Prostate gland (tissue), 2 donors: ENCODE measurements around the gene TPRN. TPM values are rescaled to one million over a fixed set of nuclear protein-coding genes. Genes with fewer than 3 reads are reported as not detected.
A peak's percentile ranks its signal among the peaks of the same experiment; 100 is the strongest.

ENCODE experiments used
- DNase-seq: peaks from one replicate; pipeline ENCODE4 v3.0.0-alpha.2; 2019; ENCODE audit warnings: low spot score
- H3K27ac ChIP-seq, 2 donors: fragments of 200-600 bp; sonication (generic); 2 replicates each; pipeline ENCODE4 v1.5.1; 2017 to 2019
- H3K27me3 ChIP-seq: fragments of 200-600 bp; sonication (generic); replicated peaks from 2 replicates; pipeline ENCODE4 v1.5.1; 2019; ENCODE audit not compliant: insufficient read depth
- H3K36me3 ChIP-seq, 2 donors: fragments of 200-600 bp; sonication (generic); 1 replicate in 1 of 2; 2 replicates in 1 of 2; pipeline versions ENCODE4 v1.5.1 to v1.8.1; 2017 to 2019
- H3K4me1 ChIP-seq: fragments of 200-600 bp; sonication (generic); replicated peaks from 2 replicates; pipeline ENCODE4 v1.5.1; 2019
- H3K4me3 ChIP-seq, 2 donors: fragments of 200-600 bp; sonication (generic); 2 replicates each; pipeline ENCODE4 v1.5.1; 2017 to 2019
- H3K9me3 ChIP-seq: fragments of 200-600 bp; sonication (generic); 2 replicates; pipeline ENCODE4 v1.5.1; 2017
- POLR2A ChIP-seq: fragments of 450-650 bp; IDR thresholded peaks from one replicate; pipeline ENCODE4 v1.6.1; 2016; ENCODE audit warnings: antibody characterized with exemption, mild to moderate bottlenecking
- POLR2AphosphoS5 ChIP-seq: sonication (generic); formaldehyde crosslinking; IDR thresholded peaks from one replicate; pipeline ENCODE4 v1.6.1; 2017; ENCODE audit warnings: antibody characterized with exemption
- WGBS: methylation state at CpG from one replicate; pipeline ENCODE4 v1.1.5; 2018; 5-methylcytosine and 5-hydroxymethylcytosine counted together
- intact Hi-C: fragments of 100-400 bp; cut with DNase I; formaldehyde crosslinking; loops from one replicate; pipeline ENCODE4 v1.14.2; 2022
- total RNA-seq, 2 donors: library from RNA; depleted of rRNA; stranded (reverse); fragments of >200 nt; gene quantifications; one replicate each; pipeline ENCODE4 v1.1.0, GENCODE V29; 2016
- TF ChIP-seq, protein P1 (sequence below), 4 experiments: fragments of 200-600 bp in 2 of 4; fragments of 450-650 bp in 2 of 4; sonication (generic) in 2 of 4; IDR thresholded peaks; 1 replicate in 3 of 4; 2 replicates in 1 of 4; pipeline ENCODE4 v1.5.1; 2016 to 2019; ENCODE audit warnings: antibody characterized with exemption in 4 of 4, mild to moderate bottlenecking in 2 of 4, moderate library complexity in 2 of 4

The TPRN gene, protein sequence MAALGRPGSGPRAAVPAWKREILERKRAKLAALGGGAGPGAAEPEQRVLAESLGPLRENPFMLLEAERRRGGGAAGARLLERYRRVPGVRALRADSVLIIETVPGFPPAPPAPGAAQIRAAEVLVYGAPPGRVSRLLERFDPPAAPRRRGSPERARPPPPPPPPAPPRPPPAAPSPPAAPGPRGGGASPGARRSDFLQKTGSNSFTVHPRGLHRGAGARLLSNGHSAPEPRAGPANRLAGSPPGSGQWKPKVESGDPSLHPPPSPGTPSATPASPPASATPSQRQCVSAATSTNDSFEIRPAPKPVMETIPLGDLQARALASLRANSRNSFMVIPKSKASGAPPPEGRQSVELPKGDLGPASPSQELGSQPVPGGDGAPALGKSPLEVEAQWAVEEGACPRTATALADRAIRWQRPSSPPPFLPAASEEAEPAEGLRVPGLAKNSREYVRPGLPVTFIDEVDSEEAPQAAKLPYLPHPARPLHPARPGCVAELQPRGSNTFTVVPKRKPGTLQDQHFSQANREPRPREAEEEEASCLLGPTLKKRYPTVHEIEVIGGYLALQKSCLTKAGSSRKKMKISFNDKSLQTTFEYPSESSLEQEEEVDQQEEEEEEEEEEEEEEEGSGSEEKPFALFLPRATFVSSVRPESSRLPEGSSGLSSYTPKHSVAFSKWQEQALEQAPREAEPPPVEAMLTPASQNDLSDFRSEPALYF
- 10 to 100 TPM; 26.1 to 30.4 TPM for total RNA-seq

DNA sequence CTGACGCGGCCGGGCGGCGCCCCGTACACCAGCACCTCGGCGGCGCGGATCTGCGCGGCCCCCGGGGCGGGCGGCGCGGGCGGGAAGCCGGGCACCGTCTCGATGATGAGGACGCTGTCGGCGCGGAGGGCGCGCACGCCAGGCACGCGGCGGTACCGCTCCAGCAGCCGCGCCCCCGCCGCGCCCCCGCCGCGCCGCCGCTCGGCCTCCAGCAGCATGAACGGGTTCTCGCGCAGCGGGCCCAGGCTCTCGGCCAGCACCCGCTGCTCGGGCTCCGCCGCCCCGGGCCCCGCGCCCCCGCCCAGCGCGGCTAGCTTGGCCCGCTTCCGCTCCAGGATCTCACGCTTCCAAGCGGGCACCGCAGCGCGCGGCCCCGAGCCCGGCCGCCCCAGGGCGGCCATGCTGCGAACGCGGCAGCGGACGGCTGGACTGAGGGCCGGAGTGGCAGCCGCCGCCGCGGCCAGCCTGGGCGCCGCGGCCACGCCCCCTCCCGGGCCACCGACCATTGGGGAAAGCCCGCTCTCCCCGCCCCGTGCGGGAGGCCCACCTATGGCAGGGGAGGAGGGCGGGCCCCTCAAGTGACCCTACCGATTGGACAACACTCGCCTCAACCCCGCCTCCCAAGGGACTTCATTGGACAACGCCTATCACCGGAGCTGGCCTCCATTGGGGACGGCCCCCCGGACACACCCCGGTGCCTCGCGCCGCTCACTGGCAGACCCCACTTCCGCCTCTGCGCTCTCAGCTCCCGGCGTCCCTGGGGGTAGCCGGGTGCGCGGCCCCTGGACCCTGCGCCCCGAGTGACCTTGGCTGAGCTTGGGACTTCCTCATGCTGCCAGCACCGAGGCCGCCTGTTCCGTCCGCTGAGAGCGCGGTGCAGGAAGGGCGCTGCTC lies at the start of gene TPRN:
Gene TPRN, minus strand, starts transcription at position 431 of the 894 bp plus-strand sequence. Its CDS starts 30 bp downstream, at position 401.
- H3K4me1 ChIP-seq: peaks cover 48% of the 10 kb centered on the region
- peak within 1 kb of the TSS; percentile 56 to 61 for H3K4me3 ChIP-seq
- H3K9me3 ChIP-seq: no peaks in the 10 kb centered on the region
- peak; percentile 99 for DNase-seq
- intact Hi-C loops: no loop called here
- 0% methylated on average over 16 of the region's 118 CpGs for WGBS
- TF ChIP-seq, protein P1, sequence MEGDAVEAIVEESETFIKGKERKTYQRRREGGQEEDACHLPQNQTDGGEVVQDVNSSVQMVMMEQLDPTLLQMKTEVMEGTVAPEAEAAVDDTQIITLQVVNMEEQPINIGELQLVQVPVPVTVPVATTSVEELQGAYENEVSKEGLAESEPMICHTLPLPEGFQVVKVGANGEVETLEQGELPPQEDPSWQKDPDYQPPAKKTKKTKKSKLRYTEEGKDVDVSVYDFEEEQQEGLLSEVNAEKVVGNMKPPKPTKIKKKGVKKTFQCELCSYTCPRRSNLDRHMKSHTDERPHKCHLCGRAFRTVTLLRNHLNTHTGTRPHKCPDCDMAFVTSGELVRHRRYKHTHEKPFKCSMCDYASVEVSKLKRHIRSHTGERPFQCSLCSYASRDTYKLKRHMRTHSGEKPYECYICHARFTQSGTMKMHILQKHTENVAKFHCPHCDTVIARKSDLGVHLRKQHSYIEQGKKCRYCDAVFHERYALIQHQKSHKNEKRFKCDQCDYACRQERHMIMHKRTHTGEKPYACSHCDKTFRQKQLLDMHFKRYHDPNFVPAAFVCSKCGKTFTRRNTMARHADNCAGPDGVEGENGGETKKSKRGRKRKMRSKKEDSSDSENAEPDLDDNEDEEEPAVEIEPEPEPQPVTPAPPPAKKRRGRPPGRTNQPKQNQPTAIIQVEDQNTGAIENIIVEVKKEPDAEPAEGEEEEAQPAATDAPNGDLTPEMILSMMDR (IDR thresholded peaks at IDR 0.05): peak in 2 of 4 experiments; percentile 35 to 38
- TF ChIP-seq POLR2A (peak; percentile 63), POLR2AphosphoS5 (peak; percentile 92)
- peak within 1 kb of the TSS; percentile 71 to 72 for H3K27ac ChIP-seq
- no peaks in the 10 kb centered on the region for H3K36me3 ChIP-seq
- H3K27me3 ChIP-seq: no peaks in the 10 kb centered on the region

DNA sequence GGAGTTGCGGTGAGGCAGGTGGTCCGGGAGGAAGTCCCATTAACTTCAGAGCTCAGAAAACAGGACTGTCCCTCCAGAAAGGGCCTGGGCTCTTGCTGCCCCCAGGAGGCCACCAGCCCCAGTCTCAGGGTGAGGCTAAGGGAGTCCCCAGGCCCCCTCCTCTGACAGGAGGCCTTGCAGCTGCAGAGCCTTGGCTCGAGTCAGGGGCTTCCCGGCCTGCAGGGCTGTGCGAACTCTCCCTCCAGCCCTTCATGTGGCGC lies 47.3 kb upstream of the TPRN start:
- 69% methylated on average over 6 of the region's 6 CpGs for WGBS
- Histone ChIP-seq H3K36me3 (peaks cover 0 to 8% of the 10 kb centered on the region in 2 donors), H3K9me3 (no peaks in the 10 kb centered on the region), H3K4me3 (no peak overlapping the region), H3K4me1 (peaks cover 2% of the 10 kb centered on the region), H3K27me3 (no peaks in the 10 kb centered on the region), H3K27ac (no peak overlapping the region)
- TF ChIP-seq, protein P1 (IDR thresholded peaks at IDR 0.05): no peak
- TF ChIP-seq POLR2A: no peak
- no peak for TF ChIP-seq POLR2AphosphoS5
- no peak for DNase-seq
- intact Hi-C loops: no loop called here

DNA sequence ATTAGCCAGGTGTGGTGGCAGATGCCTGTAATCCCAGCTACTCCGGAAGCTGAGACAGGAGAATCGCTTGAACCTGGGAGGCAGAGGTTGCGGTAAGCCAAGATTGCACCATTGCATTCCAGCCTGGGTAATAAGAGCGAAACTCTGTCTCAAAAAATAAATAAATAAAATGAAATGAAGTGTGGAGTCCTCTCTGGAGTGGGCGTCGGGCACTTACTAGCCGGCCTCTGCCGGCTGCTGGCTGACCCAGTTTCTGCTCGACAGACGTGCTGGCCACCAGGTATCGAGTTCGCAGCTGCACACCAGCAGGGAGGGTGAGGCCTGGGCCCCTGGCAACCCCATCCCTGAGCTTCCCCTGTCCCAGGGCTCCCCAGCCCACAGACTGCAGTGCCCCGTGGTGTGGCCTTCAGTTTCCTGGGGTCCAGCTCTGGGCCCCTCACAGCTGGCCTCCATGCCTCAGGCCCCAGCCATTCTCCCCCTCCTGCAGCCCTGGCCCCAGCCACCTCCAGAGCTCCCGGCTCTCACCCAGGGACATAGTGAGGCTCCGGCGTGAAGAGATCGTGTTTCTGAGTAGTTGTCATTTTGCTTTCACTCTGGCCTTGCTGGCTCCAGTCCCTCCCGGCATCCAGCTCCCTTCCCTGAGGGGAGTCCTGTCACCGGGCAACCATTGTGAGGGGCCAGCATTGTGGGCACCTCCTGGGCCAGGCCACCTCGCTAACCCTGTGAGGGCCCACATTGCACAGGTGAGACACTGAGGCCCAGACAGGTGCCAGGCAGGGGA lies 46.8 kb upstream of the TPRN start:
- H3K4me1 ChIP-seq: peaks cover 6% of the 10 kb centered on the region
- intact Hi-C loops: no loop called here
- H3K9me3 ChIP-seq: no peaks in the 10 kb centered on the region
- peaks cover 0 to 11% of the 10 kb centered on the region in 2 donors for H3K36me3 ChIP-seq
- H3K27ac ChIP-seq: no peak overlapping the region
- H3K27me3 ChIP-seq: no peaks in the 10 kb centered on the region
- DNase-seq: no peak
- TF ChIP-seq POLR2AphosphoS5 (no peak), POLR2A (no peak)
- TF ChIP-seq, protein P1 (IDR thresholded peaks at IDR 0.05): no peak
- 58% methylated on average over 20 of the region's 20 CpGs for WGBS
- no peak overlapping the region for H3K4me3 ChIP-seq

DNA sequence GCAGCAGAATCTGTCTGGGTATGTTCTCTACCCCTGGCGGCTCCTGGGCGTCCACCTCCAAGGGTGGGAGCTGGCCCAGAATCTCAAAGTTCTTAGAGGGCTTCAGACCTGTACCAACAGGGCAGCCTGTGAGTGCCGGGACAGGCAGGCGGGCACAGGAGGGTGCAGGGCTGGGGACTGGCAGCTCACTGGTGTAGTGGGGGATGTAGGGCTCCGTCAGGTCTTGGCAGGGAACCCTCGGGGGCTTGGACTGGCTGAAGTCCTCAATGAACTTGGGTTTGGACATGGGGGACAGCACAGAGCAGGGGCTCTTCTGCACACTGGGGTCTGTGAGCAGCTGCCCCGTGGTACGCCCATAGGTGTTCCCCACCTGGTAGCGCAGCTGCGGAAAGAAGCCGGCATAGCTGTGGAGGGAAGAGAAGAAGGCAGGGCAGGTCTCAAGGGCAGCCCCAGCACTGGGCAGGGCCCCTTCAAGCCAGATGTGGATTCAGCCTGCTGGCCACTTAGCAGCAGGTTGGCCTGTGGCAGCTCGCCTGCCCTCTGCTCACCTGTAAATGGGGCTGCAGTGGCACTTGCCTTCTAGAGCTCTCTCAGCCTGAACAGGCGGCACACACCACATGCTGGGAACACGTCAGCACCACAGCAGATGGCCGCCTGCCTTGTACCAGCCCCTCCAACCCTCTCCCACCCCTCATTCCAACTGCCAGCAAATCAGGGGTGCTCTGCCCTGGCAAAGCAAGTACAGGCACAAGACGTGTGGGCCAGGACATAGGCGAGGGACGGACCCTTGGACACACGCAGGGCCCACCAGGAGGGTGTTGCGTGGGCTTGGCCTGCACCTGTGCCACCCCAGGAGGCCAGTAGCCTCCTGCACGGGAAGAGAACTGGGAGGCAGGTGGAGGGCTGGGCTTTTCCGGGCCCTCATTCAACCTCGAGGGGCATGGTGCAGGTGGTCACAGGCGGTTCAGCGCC lies 45.2 kb upstream of the TPRN start:
- Histone ChIP-seq H3K4me3 (no peak overlapping the region), H3K36me3 (peaks cover 0 to 11% of the 10 kb centered on the region in 2 donors), H3K27me3 (no peaks in the 10 kb centered on the region), H3K4me1 (peaks cover 6% of the 10 kb centered on the region), H3K9me3 (no peaks in the 10 kb centered on the region), H3K27ac (no peak overlapping the region)
- WGBS: 81% methylated on average over 25 of the region's 25 CpGs
- DNase-seq: no peak
- no peak for TF ChIP-seq POLR2A
- no peak for TF ChIP-seq POLR2AphosphoS5
- TF ChIP-seq, protein P1 (IDR thresholded peaks at IDR 0.05): no peak
- intact Hi-C loops: no loop called here
